Measurements from ENCODE around the gene TMEM106B. TPM values are rescaled to one million over a fixed set of nuclear protein-coding genes. Genes with fewer than 3 reads are reported as not detected.

The TMEM106B gene
- total RNA-seq, 1 donor from 2014 or later = 60.3 TPM

GRCh38 chr7:12210179-12211053 lies 678 bp upstream of the TMEM106B start:
- Histone ChIP-seq H3K4me1 (peaks cover 33% of the 10 kb centered on the region), H3K9me3 (replicated peaks) (no peaks in the 10 kb centered on the region), H3K4me3 (peak overlapping the region; percentile 85), H3K36me3 (peaks cover 7% of the 10 kb centered on the region), H3K27me3 (ENCODE audit: low read depth) (no peaks in the 10 kb centered on the region), H3K27ac (replicated peaks) (peak overlapping the region; percentile 95)
- intact Hi-C loops (cut with micrococcal nuclease) = no loop called here
- peak; percentile 14 for DNase-seq
- TF ChIP-seq CTCF (IDR thresholded peaks at IDR 0.05; ENCODE audit: borderline replicate concordance) = no peak

GRCh38 chr7:12211711-12212485 lies 804 bp downstream of the TMEM106B start:
- no peaks in the 10 kb centered on the region for H3K9me3 ChIP-seq (replicated peaks)
- H3K4me3 ChIP-seq = peak overlapping the region; percentile 85
- intact Hi-C loops (cut with micrococcal nuclease) = no loop called here
- H3K4me1 ChIP-seq = peaks cover 33% of the 10 kb centered on the region
- no peaks in the 10 kb centered on the region for H3K27me3 ChIP-seq (ENCODE audit: low read depth)
- peak overlapping the region; percentile 95 for H3K27ac ChIP-seq (replicated peaks)
- peaks cover 21% of the 10 kb centered on the region for H3K36me3 ChIP-seq
- TF ChIP-seq CTCF (IDR thresholded peaks at IDR 0.05; ENCODE audit: borderline replicate concordance) = no peak
- no peak for DNase-seq

DNA sequence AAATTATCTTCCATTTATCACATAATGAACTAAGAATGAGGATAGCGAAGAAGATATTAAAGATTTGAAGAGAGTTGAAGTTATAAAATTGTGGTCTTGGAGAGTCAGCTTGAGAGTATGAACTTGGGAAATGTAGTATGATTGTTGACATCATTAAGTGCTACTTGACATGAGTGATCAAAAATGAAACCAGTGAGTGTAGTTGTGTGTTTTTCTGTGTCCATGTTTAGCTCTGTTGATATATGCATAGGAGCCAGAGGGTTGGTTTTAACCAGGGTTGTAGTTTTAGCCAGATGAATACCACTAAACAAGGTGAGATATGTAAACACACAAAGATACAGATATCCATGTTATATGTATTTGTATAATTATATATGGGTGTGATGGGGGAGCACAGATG lies 6.2 kb downstream of the TMEM106B start:
- Histone ChIP-seq H3K4me3 (no peak overlapping the region), H3K9me3 (replicated peaks) (no peaks in the 10 kb centered on the region), H3K27ac (replicated peaks) (no peak overlapping the region), H3K4me1 (peaks cover 31% of the 10 kb centered on the region), H3K36me3 (peaks cover 34% of the 10 kb centered on the region), H3K27me3 (ENCODE audit: low read depth) (no peaks in the 10 kb centered on the region)
- TF ChIP-seq CTCF (IDR thresholded peaks at IDR 0.05; ENCODE audit: borderline replicate concordance) = no peak
- DNase-seq = no peak
- intact Hi-C loops (cut with micrococcal nuclease) = no loop called here

DNA sequence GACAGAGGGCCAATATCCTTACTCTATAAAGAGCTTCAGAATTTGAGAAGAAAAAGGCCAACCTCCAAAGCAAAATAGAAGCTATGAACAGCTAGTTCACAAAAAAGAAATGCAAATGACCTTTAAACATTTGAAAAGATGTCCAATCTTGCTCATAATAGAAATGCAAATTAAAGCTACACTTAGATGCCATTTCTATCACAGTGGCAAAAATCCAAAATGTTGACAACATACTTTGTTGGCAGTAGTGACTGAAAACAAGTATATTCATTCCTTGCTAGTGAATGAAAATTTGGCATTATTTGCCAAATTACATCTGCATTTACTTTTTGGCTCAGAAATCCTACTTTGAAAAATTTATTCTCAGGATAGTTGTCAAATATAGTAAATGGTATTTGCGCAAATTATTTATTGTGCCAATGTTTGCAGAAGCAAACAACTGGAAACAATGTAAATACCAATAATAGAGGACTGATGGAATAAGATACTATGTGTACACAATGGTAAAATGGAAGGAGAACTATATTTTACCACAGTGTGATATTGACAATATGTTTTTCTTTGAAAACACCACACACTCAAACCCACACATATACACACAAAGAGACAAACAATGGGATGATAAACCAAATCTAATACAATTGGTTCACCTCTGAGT lies 9.4 kb downstream of the TMEM106B start:
- Histone ChIP-seq H3K36me3 (peaks cover 48% of the 10 kb centered on the region), H3K27me3 (ENCODE audit: low read depth) (no peaks in the 10 kb centered on the region), H3K9me3 (replicated peaks) (peaks cover 6% of the 10 kb centered on the region), H3K27ac (replicated peaks) (no peak overlapping the region), H3K4me1 (peaks cover 17% of the 10 kb centered on the region), H3K4me3 (no peak overlapping the region)
- intact Hi-C loops (cut with micrococcal nuclease) = no loop called here
- no peak for TF ChIP-seq CTCF (IDR thresholded peaks at IDR 0.05; ENCODE audit: borderline replicate concordance)
- no peak for DNase-seq

DNA sequence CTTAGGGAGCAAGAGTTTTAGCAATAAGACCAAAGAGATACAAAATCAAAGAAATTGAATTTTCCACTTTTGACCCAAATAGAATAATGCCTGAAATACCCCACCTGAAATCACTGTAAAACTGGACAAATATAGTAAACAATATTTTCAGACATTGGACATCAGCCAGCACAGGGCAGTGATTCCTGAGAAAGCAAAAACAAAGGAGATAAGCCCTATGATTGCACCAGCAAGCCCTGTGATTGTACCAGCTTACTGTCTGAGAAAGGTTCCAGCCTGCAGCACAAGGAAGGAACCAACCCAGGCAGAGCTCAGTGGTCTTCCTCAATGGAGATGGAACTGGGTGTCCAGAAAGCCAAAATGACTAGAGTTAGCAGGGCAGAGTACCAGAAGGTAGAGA lies 10.3 kb downstream of the TMEM106B start:
- Histone ChIP-seq H3K27me3 (ENCODE audit: low read depth) (no peaks in the 10 kb centered on the region), H3K9me3 (replicated peaks) (peaks cover 14% of the 10 kb centered on the region), H3K27ac (replicated peaks) (no peak overlapping the region), H3K4me1 (peaks cover 17% of the 10 kb centered on the region), H3K36me3 (peaks cover 49% of the 10 kb centered on the region), H3K4me3 (no peak overlapping the region)
- intact Hi-C loops (cut with micrococcal nuclease) = no loop called here
- no peak for DNase-seq
- TF ChIP-seq CTCF (IDR thresholded peaks at IDR 0.05; ENCODE audit: borderline replicate concordance) = no peak

Measured in left ventricle myocardium inferior (tissue), 1 donor.